Measurements from ENCODE around the gene AOC2. TPM values are rescaled to one million over a fixed set of nuclear protein-coding genes. Genes with fewer than 3 reads are reported as not detected.

AOC2 gene
- total and polyA plus RNA-seq, 9 of the 15 experiments (the other 6 are each of a cell fraction or from before 2014, with no cell fraction given), result 0.08 to 0.91 (median 0.49) TPM

GRCh38 chr17:42841975-42842685, 2.2 kb upstream of the AOC2 start:
- no peak for FAIRE-seq
- 82% methylated on average over 11 of the region's 11 CpGs for WGBS (ENCODE audit: insufficient coverage, low coverage, missing lambda C conversion rate)
- H4K20me1 ChIP-seq (replicated peaks; ENCODE audit: control insufficient read depth, insufficient read depth, low read length), result 0 out of 2 replicates have a peak, but pooled peaks cover 2% of the 10 kb centered on the region
- no peaks in the 10 kb centered on the region for H3K9me3 ChIP-seq (replicated peaks; ENCODE audit: control insufficient read depth, insufficient read depth, low read depth, low read length)
- ATAC-seq, result no peak
- H3K36me3 ChIP-seq (ENCODE audit: control insufficient read depth, insufficient read depth, low read length), result peaks cover 82% of the 10 kb centered on the region
- no peak for DNase-seq (ENCODE audit: extremely low read depth in 1 of 4, low spot score in 3 of 4)
- H3K4me1 ChIP-seq (replicated peaks in 1 of 2; ENCODE audit: control insufficient read depth in 2 of 2, insufficient read depth in 2 of 2, low read length in 2 of 2), result peaks cover 0 to 6% of the 10 kb centered on the region in 2 experiments; a peak in 2 of 5 replicates
- no peak overlapping the region for H3K9ac ChIP-seq (ENCODE audit: insufficient read depth in 1 of 2, low read depth in 2 of 2, low read length in 2 of 2)
- no peak overlapping the region for H2AFZ ChIP-seq (ENCODE audit: low read depth, low read length)
- CTCF ChIA-PET (ENCODE audit: low intra/inter-chr PET ratio), result interaction anchor here (1.1 to 2.1 kb wide), 4 partner anchors 87 to 520 kb away, joined by 3 to 20 read pairs (median 10); partner anchors contain the start of genes PTGES3L, RPL27 and RUNDC1
- H3K27me3 ChIP-seq (ENCODE audit: control insufficient read depth in 2 of 2, insufficient read depth in 2 of 2, low read length in 2 of 2), result no peaks in the 10 kb centered on the region
- no peak overlapping the region for H3K4me2 ChIP-seq (ENCODE audit: insufficient read depth, low read length)
- H3K27ac ChIP-seq (ENCODE audit: extremely low read depth, low read depth, low read length), result no peak overlapping the region
- no peaks in the 10 kb centered on the region for H3K9me1 ChIP-seq (ENCODE audit: control insufficient read depth, insufficient read depth, low read length)
- TF ChIP-seq RBM39 (optimal IDR thresholded peaks at IDR 0.05; ENCODE audit: low read depth, low read length) (no peak), TBP (optimal IDR thresholded peaks at IDR 0.05; ENCODE audit: low read depth, low read length) (no peak), FOXK1 (CRISPR knock-in tag; IDR thresholded peaks at IDR 0.05; ENCODE audit: borderline replicate concordance) (no peak), POLR2A (conservative IDR thresholded peaks at IDR 0.05) (0 out of 2 replicates have a peak, but pooled peaks have one; percentile 23)
- BruUV-seq (replicated peaks), result no TSS peak
- intact Hi-C loops (cut with micrococcal nuclease), result loop anchor here (2.0 kb wide), 1 partner anchor 157 kb away; the partner anchor contains the start of gene RPL27
- in situ Hi-C loops (cut with MboI), result loop anchor here (5.0 kb wide), 1 partner anchor 95 kb away; no protein-coding TSS in a partner anchor
- H3K79me2 ChIP-seq (ENCODE audit: control insufficient read depth, insufficient read depth, low read length), result peaks cover 3% of the 10 kb centered on the region; the same call in 1 of the 3 replicates
- no peak overlapping the region for H3K4me3 ChIP-seq
- POLR2A ChIA-PET, result interaction anchor here (1.1 to 1.6 kb wide), 2 partner anchors 9 to 137 kb away, joined by 3 to 10 read pairs; partner anchors contain the start of genes PSME3 and PTGES3L
